Activated CD8-positive, alpha-beta memory T cell treated with anti-CD3 and anti-CD28 coated beads for 4 hours (primary cell): ENCODE data around the gene ELL.

Experiments
- DNase-seq, 2 donors: peaks; one replicate each; pipeline ENCODE4 v3.0.0-alpha.2; 2020; ENCODE audit warnings: low read depth in 2 of 2

The ELL gene

GRCh38 chr19:18488838-18489626, 32.8 kb downstream of the ELL start:
- DNase-seq: no peak

- no peak for DNase-seq
These were observed 33.5 kb downstream of the ELL start for GRCh38 chr19:18488403-18488723.

- no peak for DNase-seq
These were observed 34.1 kb downstream of the ELL start for GRCh38 chr19:18487576-18488402.

GRCh38 chr19:18486746-18487145, 35.1 kb downstream of the ELL start:
- no peak for DNase-seq

- no peak for DNase-seq
These were observed 36.9 kb downstream of the ELL start for GRCh38 chr19:18484992-18485391.

- no peak for DNase-seq
These were observed 38.6 kb downstream of the ELL start for GRCh38 chr19:18483119-18483890.

- no peak for DNase-seq
These were observed 40.2 kb downstream of the ELL start for GRCh38 chr19:18481505-18482222.

- DNase-seq: no peak
These were observed 41.7 kb downstream of the ELL start for GRCh38 chr19:18480006-18480691.

GRCh38 chr19:18478545-18479311, 43.1 kb downstream of the ELL start:
- DNase-seq: peak; percentile 22 to 38

GRCh38 chr19:18477974-18478373, 43.9 kb downstream of the ELL start:
- no peak for DNase-seq

GRCh38 chr19:18477042-18477779, 44.7 kb downstream of the ELL start:
- DNase-seq: no peak

- no peak for DNase-seq
These were observed 45.3 kb downstream of the ELL start for GRCh38 chr19:18476507-18477041.

- no peak for DNase-seq
These were observed 46.0 kb downstream of the ELL start for GRCh38 chr19:18475762-18476331.

- DNase-seq: no peak
These were observed 46.8 kb downstream of the ELL start for GRCh38 chr19:18475004-18475453.

- no peak for DNase-seq
These were observed 47.4 kb downstream of the ELL start for GRCh38 chr19:18474366-18474887.

GRCh38 chr19:18473706-18474087, 48.2 kb downstream of the ELL start:
- no peak for DNase-seq

GRCh38 chr19:18473003-18473705, 48.7 kb downstream of the ELL start:
- no peak for DNase-seq

- DNase-seq: no peak
These were observed 51.1 kb downstream of the ELL start for GRCh38 chr19:18470787-18471186.
